Natural killer cell (primary cell): ENCODE measurements around the gene CABCOCO1. TPM values are rescaled to one million over a fixed set of nuclear protein-coding genes. Genes with fewer than 3 reads are reported as not detected.

Experiments
- ATAC-seq, 3 donors: fragments of 150-1000 bp in 2 of 3; fragments of 200-7000 bp in 1 of 3; cut with Tn5 transposase; 1 replicate in 1 of 3; 2 replicates in 2 of 3; pipeline ENCODE4 v1.10.0; 2021; ENCODE audit warnings: mild to moderate bottlenecking in 2 of 3, moderate library complexity in 2 of 3
- DNase-seq, 2 donors: peaks; one replicate each; pipeline versions ENCODE4 v3.0.0 to v3.0.0-alpha.2; 2013 to 2021; ENCODE audit warnings: mixed read lengths in 1 of 2
- H3K27ac ChIP-seq: one replicate; pipeline ENCODE4 v1.5.1; 2013; ENCODE audit warnings: mild to moderate bottlenecking, low read length
- H3K27me3 ChIP-seq: one replicate; pipeline ENCODE4 v1.6.1; 2013; ENCODE audit warnings: low read length; ENCODE audit not compliant: control insufficient read depth, insufficient read depth
- H3K36me3 ChIP-seq: one replicate; pipeline ENCODE4 v1.6.1; 2013; ENCODE audit warnings: low read length; ENCODE audit not compliant: control insufficient read depth, insufficient read depth
- H3K4me1 ChIP-seq: one replicate; pipeline ENCODE4 v1.6.1; 2013; ENCODE audit warnings: low read length; ENCODE audit not compliant: control insufficient read depth, insufficient read depth
- H3K4me3 ChIP-seq: one replicate; pipeline ENCODE4 v1.5.1; 2013; ENCODE audit warnings: low read length
- H3K9me3 ChIP-seq: one replicate; pipeline ENCODE4 v1.6.1; 2013; ENCODE audit warnings: low read length; ENCODE audit not compliant: control insufficient read depth, insufficient read depth
- H3K27ac Mint-ChIP-seq, 2 donors: one replicate each; pipeline ENCODE4 v1.8.0; 2022; ENCODE audit warnings: mild to moderate bottlenecking in 2 of 2, mixed read lengths in 2 of 2, moderate library complexity in 1 of 2
- H3K27me3 Mint-ChIP-seq, 2 donors: one replicate each; pipeline ENCODE4 v1.8.0; 2022; ENCODE audit warnings: low read depth in 2 of 2, mixed read lengths in 2 of 2
- H3K36me3 Mint-ChIP-seq: one replicate; pipeline ENCODE4 v1.8.0; 2022; ENCODE audit warnings: mixed read lengths
- H3K4me1 Mint-ChIP-seq, 2 donors: one replicate each; pipeline ENCODE4 v1.8.0; 2022; ENCODE audit warnings: mixed read lengths in 2 of 2
- H3K4me3 Mint-ChIP-seq: one replicate; pipeline ENCODE4 v1.8.0; 2022; ENCODE audit warnings: mild to moderate bottlenecking, moderate library complexity, mixed read lengths
- H3K9me3 Mint-ChIP-seq, 2 donors: one replicate each; pipeline ENCODE4 v1.8.0; 2022; ENCODE audit warnings: mixed read lengths in 2 of 2
- WGBS: methylation state at CpG from one replicate; pipeline ENCODE4 v1.1.7; 2013; ENCODE audit warnings: missing lambda C conversion rate; ENCODE audit not compliant: insufficient coverage; 5-methylcytosine and 5-hydroxymethylcytosine counted together
- intact Hi-C: fragments of 100-400 bp; cut with micrococcal nuclease; formaldehyde crosslinking; loops from one replicate; pipeline ENCODE4 v1.14.2; 2022
- total RNA-seq, 4 donors: library from RNA; stranded (reverse); fragments of 120-200 nt in 1 of 4; gene quantifications; one replicate each; pipeline versions ENCODE4 v1.2.3 to v1.2.4, GENCODE V29; 2013 to 2022
- TF ChIP-seq, protein P1 (sequence below): fragments of 200-600 bp; IDR thresholded peaks from one replicate; pipeline ENCODE4 v1.8.0; 2022; ENCODE audit warnings: antibody characterized with exemption

The CABCOCO1 gene, protein sequence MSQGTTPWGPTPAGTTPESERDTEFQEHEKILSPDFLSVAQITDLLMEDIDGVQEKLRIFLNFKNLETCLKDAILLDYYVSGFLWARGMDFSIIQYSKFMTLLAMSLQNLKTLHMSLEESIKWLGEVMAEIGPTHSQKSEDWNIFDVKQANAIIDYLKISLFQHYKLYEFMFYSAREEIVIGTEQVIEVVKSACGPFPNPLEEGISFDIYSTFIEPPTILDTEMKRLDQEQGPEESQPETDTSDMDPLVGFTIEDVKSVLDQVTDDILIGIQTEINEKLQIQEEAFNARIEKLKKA
- total RNA-seq = not detected
- total RNA-seq (2013) = not detected

DNA sequence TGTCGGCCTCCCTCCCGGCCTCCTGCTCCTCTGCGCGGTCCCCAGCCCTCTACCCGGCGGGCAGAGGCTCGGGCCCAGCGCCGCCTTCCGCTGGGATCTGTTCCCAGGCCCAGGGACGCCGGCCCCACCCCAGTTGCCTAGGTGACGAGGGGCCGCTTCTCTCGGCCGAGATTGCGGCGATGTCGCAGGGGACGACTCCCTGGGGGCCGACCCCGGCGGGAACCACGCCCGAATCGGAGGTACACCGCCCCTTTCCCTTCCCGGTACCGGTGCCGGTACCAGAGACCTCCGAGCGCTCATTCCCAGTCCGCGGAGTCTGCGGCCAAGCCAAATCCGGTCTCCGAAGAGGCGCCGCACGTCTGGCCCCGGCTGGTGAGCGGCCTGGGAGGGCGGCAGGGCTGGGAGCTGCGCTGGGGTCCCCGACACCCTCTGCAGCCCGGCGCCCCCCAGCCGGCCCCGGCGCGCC is at the start of gene CABCOCO1:
CABCOCO1 (plus strand) TSS at position 136 of the 466 bp plus-strand sequence; CDS start at position 180, 44 bp downstream.
- peak in 1 of 3 donors; percentile 29 for ATAC-seq
- Histone ChIP-seq H3K4me3 (no peak within 1 kb of the TSS), H3K4me1 (peaks cover 4% of the 10 kb centered on the region), H3K36me3 (no peaks in the 10 kb centered on the region), H3K9me3 (no peaks in the 10 kb centered on the region), H3K27ac (no peak within 1 kb of the TSS), H3K27me3 (peaks cover 8% of the 10 kb centered on the region)
- no peak for DNase-seq
- H3K4me3 Mint-ChIP-seq = peak within 1 kb of the TSS; percentile 52
- no peaks in the 10 kb centered on the region for H3K9me3 Mint-ChIP-seq
- H3K36me3 Mint-ChIP-seq = no peaks in the 10 kb centered on the region
- H3K27ac Mint-ChIP-seq = no peak within 1 kb of the TSS
- TF ChIP-seq, protein P1, sequence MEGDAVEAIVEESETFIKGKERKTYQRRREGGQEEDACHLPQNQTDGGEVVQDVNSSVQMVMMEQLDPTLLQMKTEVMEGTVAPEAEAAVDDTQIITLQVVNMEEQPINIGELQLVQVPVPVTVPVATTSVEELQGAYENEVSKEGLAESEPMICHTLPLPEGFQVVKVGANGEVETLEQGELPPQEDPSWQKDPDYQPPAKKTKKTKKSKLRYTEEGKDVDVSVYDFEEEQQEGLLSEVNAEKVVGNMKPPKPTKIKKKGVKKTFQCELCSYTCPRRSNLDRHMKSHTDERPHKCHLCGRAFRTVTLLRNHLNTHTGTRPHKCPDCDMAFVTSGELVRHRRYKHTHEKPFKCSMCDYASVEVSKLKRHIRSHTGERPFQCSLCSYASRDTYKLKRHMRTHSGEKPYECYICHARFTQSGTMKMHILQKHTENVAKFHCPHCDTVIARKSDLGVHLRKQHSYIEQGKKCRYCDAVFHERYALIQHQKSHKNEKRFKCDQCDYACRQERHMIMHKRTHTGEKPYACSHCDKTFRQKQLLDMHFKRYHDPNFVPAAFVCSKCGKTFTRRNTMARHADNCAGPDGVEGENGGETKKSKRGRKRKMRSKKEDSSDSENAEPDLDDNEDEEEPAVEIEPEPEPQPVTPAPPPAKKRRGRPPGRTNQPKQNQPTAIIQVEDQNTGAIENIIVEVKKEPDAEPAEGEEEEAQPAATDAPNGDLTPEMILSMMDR = no peak
- intact Hi-C loops = no loop called here
- peaks cover 18 to 31% of the 10 kb centered on the region in 2 donors for H3K27me3 Mint-ChIP-seq
- no peaks in the 10 kb centered on the region for H3K4me1 Mint-ChIP-seq
- 14% methylated on average over 51 of the region's 51 CpGs for WGBS

DNA sequence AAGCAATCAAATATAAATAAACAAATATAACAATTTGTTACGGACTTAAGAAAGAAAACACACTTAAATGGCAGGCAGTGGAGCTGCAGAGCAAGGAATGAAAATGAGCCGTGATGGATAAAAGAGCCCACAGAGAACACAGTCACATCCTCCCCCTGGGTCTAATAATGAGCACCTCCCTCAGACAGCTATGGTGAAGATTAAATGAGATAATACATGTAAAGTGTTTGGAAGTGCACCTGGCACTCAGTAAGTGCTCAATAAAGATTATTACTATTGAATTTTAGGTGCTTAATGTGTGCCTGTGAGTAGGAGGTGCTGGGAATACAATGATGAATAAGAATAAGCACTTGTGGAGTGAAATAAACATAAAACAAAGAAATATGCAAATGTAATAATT is 49.1 kb upstream of the CABCOCO1 start:
- ATAC-seq (no peak), DNase-seq (no peak)
- H3K4me1 ChIP-seq = no peaks in the 10 kb centered on the region
- Mint-ChIP-seq H3K4me1 (no peaks in the 10 kb centered on the region), H3K27me3 (peaks cover 0 to 2% of the 10 kb centered on the region in 2 donors), H3K9me3 (no peaks in the 10 kb centered on the region), H3K27ac (no peak overlapping the region), H3K4me3 (no peak overlapping the region), H3K36me3 (no peaks in the 10 kb centered on the region)
- no peak overlapping the region for H3K27ac ChIP-seq
- intact Hi-C loops = no loop called here
- H3K27me3 ChIP-seq = no peaks in the 10 kb centered on the region
- TF ChIP-seq, protein P1 = no peak
- no peaks in the 10 kb centered on the region for H3K36me3 ChIP-seq
- no peak overlapping the region for H3K4me3 ChIP-seq
- no peaks in the 10 kb centered on the region for H3K9me3 ChIP-seq
- 100% methylated on average over 1 of the region's 2 CpGs for WGBS

DNA sequence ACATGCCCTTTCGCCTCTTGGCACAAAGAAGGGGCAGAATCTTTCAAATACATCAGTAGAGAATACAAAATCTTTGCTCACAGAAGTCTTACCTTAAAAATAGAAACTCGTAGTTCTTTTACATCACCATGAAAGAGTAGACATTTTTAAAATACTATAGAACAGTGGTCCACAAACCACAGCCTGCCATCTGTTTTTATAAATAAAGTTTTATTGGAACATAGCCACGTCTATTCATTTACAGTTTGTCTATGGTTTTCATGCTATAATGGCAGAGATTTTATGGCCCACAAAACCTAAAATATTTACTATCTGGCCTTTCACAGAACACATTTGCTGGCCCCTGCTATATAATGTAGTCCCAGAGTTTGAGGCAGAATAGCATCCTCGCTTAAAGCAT is 46.1 kb upstream of the CABCOCO1 start:
- DNase-seq (no peak), ATAC-seq (no peak)
- H3K27ac ChIP-seq = no peak overlapping the region
- Mint-ChIP-seq H3K4me1 (no peaks in the 10 kb centered on the region), H3K27me3 (peaks cover 0 to 13% of the 10 kb centered on the region in 2 donors), H3K27ac (no peak overlapping the region), H3K4me3 (no peak overlapping the region), H3K36me3 (no peaks in the 10 kb centered on the region), H3K9me3 (no peaks in the 10 kb centered on the region)
- no peaks in the 10 kb centered on the region for H3K27me3 ChIP-seq
- TF ChIP-seq, protein P1 = no peak
- H3K4me3 ChIP-seq = no peak overlapping the region
- no peaks in the 10 kb centered on the region for H3K36me3 ChIP-seq
- intact Hi-C loops = no loop called here
- 90% methylated on average over 3 of the region's 4 CpGs for WGBS
- no peaks in the 10 kb centered on the region for H3K9me3 ChIP-seq
- H3K4me1 ChIP-seq = no peaks in the 10 kb centered on the region

DNA sequence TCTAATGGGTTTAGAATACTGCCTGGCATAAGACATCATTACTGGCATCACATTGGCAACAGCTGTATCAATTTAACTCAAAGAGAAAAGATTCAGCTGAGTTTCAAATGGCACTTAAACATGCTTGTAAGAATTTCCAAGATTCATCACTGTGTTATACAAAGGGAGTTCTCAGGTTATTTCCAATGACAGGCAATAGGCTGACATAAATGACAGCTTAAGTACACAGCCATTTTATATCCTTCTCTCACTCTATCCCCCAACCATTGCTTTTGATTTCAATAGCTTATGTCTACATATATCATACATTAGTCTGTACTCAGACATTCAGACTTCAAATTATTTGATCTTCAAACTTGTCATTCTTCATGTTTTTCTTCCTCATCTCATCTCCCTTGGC is 45.5 kb upstream of the CABCOCO1 start:
- Histone ChIP-seq H3K27ac (no peak overlapping the region), H3K36me3 (no peaks in the 10 kb centered on the region), H3K4me1 (no peaks in the 10 kb centered on the region), H3K27me3 (no peaks in the 10 kb centered on the region), H3K4me3 (no peak overlapping the region), H3K9me3 (no peaks in the 10 kb centered on the region)
- no peak overlapping the region for H3K4me3 Mint-ChIP-seq
- ATAC-seq = no peak
- TF ChIP-seq, protein P1 = no peak
- H3K27ac Mint-ChIP-seq = no peak overlapping the region
- H3K36me3 Mint-ChIP-seq = no peaks in the 10 kb centered on the region
- H3K27me3 Mint-ChIP-seq = peaks cover 0 to 19% of the 10 kb centered on the region in 2 donors
- no peaks in the 10 kb centered on the region for H3K9me3 Mint-ChIP-seq
- DNase-seq = no peak
- intact Hi-C loops = no loop called here
- no peaks in the 10 kb centered on the region for H3K4me1 Mint-ChIP-seq
